ENCODE results near the gene STRN3.
"Not testable (repeated sequence)": the region's sequence is repeated elsewhere in the genome, so short reads cannot be mapped to it uniquely, and the experiment has no call there.

DNA sequence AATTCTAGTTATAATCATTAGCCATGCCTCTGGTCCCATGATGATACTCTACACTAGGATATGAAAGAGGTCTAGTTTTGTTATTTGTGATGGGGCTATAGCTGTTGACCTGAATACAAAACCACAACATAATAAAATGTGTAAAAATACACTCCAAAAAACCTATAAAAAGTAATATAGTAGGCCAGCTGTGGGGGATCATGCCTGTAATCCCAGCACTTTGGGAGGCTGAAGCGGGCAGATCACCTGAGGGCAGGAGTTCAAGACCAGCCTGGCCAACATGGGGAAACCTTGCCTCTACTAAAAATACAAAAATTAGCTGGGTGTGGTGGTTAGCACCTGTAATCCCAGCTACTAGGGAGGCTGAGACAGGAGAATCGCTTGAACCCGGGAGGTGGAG is 129.1 kb downstream of the STRN3 start:
- TF ChIP-seq, protein P1, sequence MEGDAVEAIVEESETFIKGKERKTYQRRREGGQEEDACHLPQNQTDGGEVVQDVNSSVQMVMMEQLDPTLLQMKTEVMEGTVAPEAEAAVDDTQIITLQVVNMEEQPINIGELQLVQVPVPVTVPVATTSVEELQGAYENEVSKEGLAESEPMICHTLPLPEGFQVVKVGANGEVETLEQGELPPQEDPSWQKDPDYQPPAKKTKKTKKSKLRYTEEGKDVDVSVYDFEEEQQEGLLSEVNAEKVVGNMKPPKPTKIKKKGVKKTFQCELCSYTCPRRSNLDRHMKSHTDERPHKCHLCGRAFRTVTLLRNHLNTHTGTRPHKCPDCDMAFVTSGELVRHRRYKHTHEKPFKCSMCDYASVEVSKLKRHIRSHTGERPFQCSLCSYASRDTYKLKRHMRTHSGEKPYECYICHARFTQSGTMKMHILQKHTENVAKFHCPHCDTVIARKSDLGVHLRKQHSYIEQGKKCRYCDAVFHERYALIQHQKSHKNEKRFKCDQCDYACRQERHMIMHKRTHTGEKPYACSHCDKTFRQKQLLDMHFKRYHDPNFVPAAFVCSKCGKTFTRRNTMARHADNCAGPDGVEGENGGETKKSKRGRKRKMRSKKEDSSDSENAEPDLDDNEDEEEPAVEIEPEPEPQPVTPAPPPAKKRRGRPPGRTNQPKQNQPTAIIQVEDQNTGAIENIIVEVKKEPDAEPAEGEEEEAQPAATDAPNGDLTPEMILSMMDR (IDR thresholded peaks at IDR 0.05): not testable (repeated sequence)
- TF ChIP-seq POLR2A (IDR thresholded peaks at IDR 0.05); POLR2AphosphoS5 (IDR thresholded peaks at IDR 0.05; ENCODE audit: insufficient read depth in 1 of 2, low read depth in 1 of 2): not testable (repeated sequence)

All from vagina (tissue), 2 donors.